Prostate gland (tissue), 2 donors: ENCODE data around the gene PCNX1. TPM values are rescaled to one million over a fixed set of nuclear protein-coding genes. Genes with fewer than 3 reads are reported as not detected.
"Not testable (repeated sequence)": the region's sequence is repeated elsewhere in the genome, so short reads cannot be mapped to it uniquely, and the experiment has no call there.

ENCODE experiments used
- DNase-seq: peaks from one replicate; pipeline ENCODE4 v3.0.0-alpha.2; 2019; ENCODE audit warnings: low spot score
- H3K27ac ChIP-seq, 2 donors: fragments of 200-600 bp; sonication (generic); 2 replicates each; pipeline ENCODE4 v1.5.1; 2017 to 2019
- H3K27me3 ChIP-seq: fragments of 200-600 bp; sonication (generic); replicated peaks from 2 replicates; pipeline ENCODE4 v1.5.1; 2019; ENCODE audit not compliant: insufficient read depth
- H3K36me3 ChIP-seq, 2 donors: fragments of 200-600 bp; sonication (generic); 1 replicate in 1 of 2; 2 replicates in 1 of 2; pipeline versions ENCODE4 v1.5.1 to v1.8.1; 2017 to 2019
- H3K4me1 ChIP-seq: fragments of 200-600 bp; sonication (generic); replicated peaks from 2 replicates; pipeline ENCODE4 v1.5.1; 2019
- H3K4me3 ChIP-seq, 2 donors: fragments of 200-600 bp; sonication (generic); 2 replicates each; pipeline ENCODE4 v1.5.1; 2017 to 2019
- H3K9me3 ChIP-seq: fragments of 200-600 bp; sonication (generic); 2 replicates; pipeline ENCODE4 v1.5.1; 2017
- POLR2A ChIP-seq: fragments of 450-650 bp; IDR thresholded peaks from one replicate; pipeline ENCODE4 v1.6.1; 2016; ENCODE audit warnings: antibody characterized with exemption, mild to moderate bottlenecking
- POLR2AphosphoS5 ChIP-seq: sonication (generic); formaldehyde crosslinking; IDR thresholded peaks from one replicate; pipeline ENCODE4 v1.6.1; 2017; ENCODE audit warnings: antibody characterized with exemption
- WGBS: methylation state at CpG from one replicate; pipeline ENCODE4 v1.1.5; 2018; 5-methylcytosine and 5-hydroxymethylcytosine counted together
- intact Hi-C: fragments of 100-400 bp; cut with DNase I; formaldehyde crosslinking; loops from one replicate; pipeline ENCODE4 v1.14.2; 2022
- total RNA-seq, 2 donors: library from RNA; depleted of rRNA; stranded (reverse); fragments of >200 nt; gene quantifications; one replicate each; pipeline ENCODE4 v1.1.0, GENCODE V29; 2016
- TF ChIP-seq, protein P1 (sequence below), 4 experiments: fragments of 200-600 bp in 2 of 4; fragments of 450-650 bp in 2 of 4; sonication (generic) in 2 of 4; IDR thresholded peaks; 1 replicate in 3 of 4; 2 replicates in 1 of 4; pipeline ENCODE4 v1.5.1; 2016 to 2019; ENCODE audit warnings: antibody characterized with exemption in 4 of 4, mild to moderate bottlenecking in 2 of 4, moderate library complexity in 2 of 4

PCNX1 gene
- total RNA-seq, 2 donors from 2014 or later, result 24.5 to 66.5 TPM

- 78% methylated on average over 5 of the region's 5 CpGs for WGBS
- no peaks in the 10 kb centered on the region for H3K4me1 ChIP-seq
Observed at GRCh38 chr14:71062581-71063303, 155.5 kb downstream of the PCNX1 start.

DNA sequence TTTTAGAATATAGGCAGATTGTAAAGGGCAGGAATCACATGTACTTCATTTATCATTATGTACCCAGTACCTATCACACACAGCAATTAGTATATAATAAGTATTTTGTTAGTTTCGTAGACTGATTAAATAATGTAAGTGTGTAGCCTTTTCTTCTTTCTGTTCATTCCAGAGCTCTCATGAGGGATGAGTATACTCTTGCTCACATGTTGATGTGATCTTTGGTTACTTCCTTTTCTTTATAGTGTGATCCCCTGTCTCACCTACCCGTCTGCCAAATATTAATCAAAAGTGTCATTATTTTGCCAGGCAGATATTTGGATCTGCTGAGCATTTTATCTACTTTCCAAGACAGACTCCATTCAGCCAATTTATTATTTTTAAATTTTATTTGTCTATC lies 156.1 kb downstream of the PCNX1 start:
- Histone ChIP-seq H3K4me3 (no peak overlapping the region), H3K9me3 (no peaks in the 10 kb centered on the region), H3K36me3 (peaks cover 0 to 3% of the 10 kb centered on the region in 2 donors), H3K4me1 (no peaks in the 10 kb centered on the region), H3K27ac (no peak overlapping the region), H3K27me3 (no peaks in the 10 kb centered on the region)
- DNase-seq, result no peak
- TF ChIP-seq, protein P1, sequence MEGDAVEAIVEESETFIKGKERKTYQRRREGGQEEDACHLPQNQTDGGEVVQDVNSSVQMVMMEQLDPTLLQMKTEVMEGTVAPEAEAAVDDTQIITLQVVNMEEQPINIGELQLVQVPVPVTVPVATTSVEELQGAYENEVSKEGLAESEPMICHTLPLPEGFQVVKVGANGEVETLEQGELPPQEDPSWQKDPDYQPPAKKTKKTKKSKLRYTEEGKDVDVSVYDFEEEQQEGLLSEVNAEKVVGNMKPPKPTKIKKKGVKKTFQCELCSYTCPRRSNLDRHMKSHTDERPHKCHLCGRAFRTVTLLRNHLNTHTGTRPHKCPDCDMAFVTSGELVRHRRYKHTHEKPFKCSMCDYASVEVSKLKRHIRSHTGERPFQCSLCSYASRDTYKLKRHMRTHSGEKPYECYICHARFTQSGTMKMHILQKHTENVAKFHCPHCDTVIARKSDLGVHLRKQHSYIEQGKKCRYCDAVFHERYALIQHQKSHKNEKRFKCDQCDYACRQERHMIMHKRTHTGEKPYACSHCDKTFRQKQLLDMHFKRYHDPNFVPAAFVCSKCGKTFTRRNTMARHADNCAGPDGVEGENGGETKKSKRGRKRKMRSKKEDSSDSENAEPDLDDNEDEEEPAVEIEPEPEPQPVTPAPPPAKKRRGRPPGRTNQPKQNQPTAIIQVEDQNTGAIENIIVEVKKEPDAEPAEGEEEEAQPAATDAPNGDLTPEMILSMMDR (IDR thresholded peaks at IDR 0.05), result no peak
- TF ChIP-seq POLR2AphosphoS5 (no peak), POLR2A (no peak)
- 63% methylated on average over 2 of the region's 2 CpGs for WGBS
- intact Hi-C loops, result no loop called here

More at GRCh38 chr14:71062581-71063303, 155.5 kb downstream of the PCNX1 start:
- Histone ChIP-seq H3K36me3 (peaks cover 0 to 3% of the 10 kb centered on the region in 2 donors), H3K27me3 (no peaks in the 10 kb centered on the region), H3K4me3 (no peak overlapping the region), H3K9me3 (no peaks in the 10 kb centered on the region), H3K27ac (no peak overlapping the region)
- DNase-seq, result no peak
- TF ChIP-seq POLR2AphosphoS5 (peak; percentile 22), POLR2A (no peak)
- intact Hi-C loops, result no loop called here

DNA sequence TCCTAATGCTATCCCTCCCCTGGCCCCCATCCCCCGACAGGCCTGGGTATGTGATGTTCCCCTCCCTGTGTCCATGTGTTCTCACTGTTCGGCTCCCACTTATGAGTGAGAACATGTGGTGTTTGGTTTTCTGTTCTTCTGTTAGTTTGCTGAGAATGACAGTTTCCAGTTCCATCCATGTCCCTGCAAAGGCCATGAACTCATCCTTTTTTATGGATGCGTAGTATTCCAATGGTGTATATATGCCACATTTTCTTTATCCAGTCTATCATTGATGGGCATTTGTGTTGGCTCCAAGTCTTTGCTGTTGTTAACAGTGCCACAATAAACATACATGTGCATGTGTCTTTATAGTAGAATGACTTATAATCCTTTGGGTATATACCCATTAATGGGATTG lies 157.5 kb downstream of the PCNX1 start:
- H3K9me3 ChIP-seq, H3K27ac ChIP-seq, H3K4me1 ChIP-seq, DNase-seq, intact Hi-C loops, H3K27me3 ChIP-seq, H3K4me3 ChIP-seq, H3K36me3 ChIP-seq: not testable (repeated sequence)
- 100% methylated on average over 3 of the region's 3 CpGs for WGBS

DNA sequence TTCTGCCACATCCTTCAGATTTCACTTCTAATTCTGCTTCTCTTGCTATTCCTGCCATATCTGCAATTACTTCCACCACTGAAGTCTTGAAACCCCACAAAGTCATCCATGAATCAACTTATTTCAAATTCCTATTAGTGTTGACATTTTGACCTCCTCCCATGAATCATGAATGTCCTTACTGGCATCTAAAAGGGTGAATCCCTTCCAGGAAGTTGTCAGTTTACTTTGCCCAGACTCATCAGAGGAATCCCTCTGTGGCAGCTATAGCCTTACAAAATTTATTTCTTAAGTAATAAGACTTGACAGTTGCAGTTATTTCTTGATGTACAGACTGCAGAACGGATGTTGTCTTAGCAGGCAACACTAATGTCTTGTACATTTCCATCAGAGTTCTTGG lies 162.9 kb downstream of the PCNX1 start:
- no peak overlapping the region for H3K4me3 ChIP-seq
- H3K27ac ChIP-seq, result no peak overlapping the region
- TF ChIP-seq, protein P1 (IDR thresholded peaks at IDR 0.05), result no peak
- TF ChIP-seq POLR2A, result no peak
- TF ChIP-seq POLR2AphosphoS5, result no peak
- DNase-seq, result no peak
- H3K27me3 ChIP-seq, result no peaks in the 10 kb centered on the region
- intact Hi-C loops, result no loop called here
- H3K36me3 ChIP-seq, result no peaks in the 10 kb centered on the region
- H3K4me1 ChIP-seq, result no peaks in the 10 kb centered on the region
- 94% methylated on average over 1 of the region's 1 CpG for WGBS
- H3K9me3 ChIP-seq, result no peaks in the 10 kb centered on the region

DNA sequence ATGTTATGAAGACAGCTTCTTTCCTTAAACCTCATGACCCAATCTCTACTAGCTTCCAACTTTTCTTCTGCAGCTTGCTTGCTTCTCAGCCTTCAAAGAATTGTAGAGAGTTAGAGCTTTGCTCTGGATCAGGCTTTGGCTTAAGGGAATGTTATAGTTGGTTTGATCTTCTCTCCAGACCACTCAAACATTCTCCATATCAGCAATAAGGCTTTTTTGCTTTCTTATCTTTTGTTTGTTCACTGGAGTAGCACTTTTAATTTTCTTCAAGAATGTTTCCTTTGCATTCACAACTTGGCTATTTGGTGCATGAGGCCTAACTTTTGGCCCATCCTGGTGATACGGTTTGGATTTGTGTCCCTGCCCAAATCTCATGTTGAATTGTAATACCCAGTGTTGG lies 163.8 kb downstream of the PCNX1 start:
- 100% methylated on average over 1 of the region's 1 CpG for WGBS
- DNase-seq, result no peak
- intact Hi-C loops, result no loop called here
- Histone ChIP-seq H3K9me3 (no peaks in the 10 kb centered on the region), H3K4me1 (no peaks in the 10 kb centered on the region), H3K36me3 (no peaks in the 10 kb centered on the region), H3K27me3 (no peaks in the 10 kb centered on the region), H3K4me3 (no peak overlapping the region), H3K27ac (no peak overlapping the region)
- TF ChIP-seq POLR2AphosphoS5, result no peak
- no peak for TF ChIP-seq POLR2A
- TF ChIP-seq, protein P1 (IDR thresholded peaks at IDR 0.05), result no peak

DNA sequence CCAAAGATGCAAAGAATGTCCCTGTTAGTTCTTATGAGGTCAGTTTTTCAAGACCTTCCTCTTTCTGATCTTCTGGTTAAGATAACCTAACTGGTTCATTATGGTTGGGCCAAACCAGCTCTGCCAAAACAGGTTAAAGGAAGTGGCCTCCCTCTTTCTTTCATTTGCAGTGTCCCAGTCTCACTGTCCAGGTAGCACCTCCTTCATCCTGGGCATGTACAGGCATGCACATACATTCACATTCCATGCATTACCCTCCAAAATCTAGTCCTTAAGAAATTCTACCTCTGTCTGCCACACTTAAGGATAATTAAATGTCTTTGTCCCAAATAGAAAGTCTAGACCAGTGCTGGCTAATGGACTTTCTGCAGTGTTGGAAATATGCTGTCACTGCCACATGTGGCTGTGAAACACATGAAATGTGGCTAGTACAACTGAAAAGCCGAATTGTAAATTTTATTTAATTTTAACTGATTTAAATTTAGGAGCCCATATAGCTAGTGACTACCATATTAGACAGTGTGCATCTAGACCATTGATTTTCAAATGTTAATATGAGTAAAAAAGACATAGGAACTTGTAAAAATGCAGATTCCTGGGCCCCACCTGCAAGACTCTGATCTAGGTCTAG lies 169.3 kb downstream of the PCNX1 start:
- Histone ChIP-seq H3K36me3 (no peaks in the 10 kb centered on the region), H3K4me1 (no peaks in the 10 kb centered on the region), H3K4me3 (no peak overlapping the region), H3K27ac (no peak overlapping the region), H3K27me3 (no peaks in the 10 kb centered on the region), H3K9me3 (no peaks in the 10 kb centered on the region)
- intact Hi-C loops, result no loop called here
- no peak for DNase-seq
- WGBS, result 94% methylated on average over 1 of the region's 1 CpG
- no peak for TF ChIP-seq POLR2A
- TF ChIP-seq POLR2AphosphoS5, result no peak
- TF ChIP-seq, protein P1 (IDR thresholded peaks at IDR 0.05), result no peak
